ENCODE data around the gene CCDC12. TPM values are rescaled to one million over a fixed set of nuclear protein-coding genes. Genes with fewer than 3 reads are reported as not detected.

Gene CCDC12
- 38.4 and 39.6 TPM in 2 replicates for total RNA-seq

GRCh38 chr3:46976326-46977190, at the start of gene CCDC12:
CCDC12 (minus strand) TSS chr3:46976745; CDS start chr3:46976732, 13 bp downstream.
- DNase-seq (ENCODE audit: extremely low read depth, low read depth, low spot score) = peak; percentile 88

DNA sequence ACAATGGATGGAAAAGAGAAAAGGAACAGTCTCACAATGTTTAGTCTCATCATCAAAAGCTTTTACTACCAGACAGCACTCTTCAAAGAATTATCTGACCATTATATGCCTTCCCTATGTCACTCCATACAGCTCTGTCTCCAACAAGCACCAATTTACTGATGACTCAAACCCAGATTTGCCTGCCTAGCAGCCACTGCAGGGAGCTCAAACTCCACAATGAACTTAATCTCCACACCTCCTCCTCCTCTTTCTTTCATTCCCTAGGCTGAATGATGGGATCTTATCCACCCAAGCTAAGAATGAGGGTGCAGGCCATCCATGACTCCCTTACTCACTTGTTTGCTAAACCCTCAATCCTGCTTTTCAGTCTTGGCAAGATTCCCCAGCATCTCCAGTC, 48.4 kb upstream of the CCDC12 start:
- DNase-seq (ENCODE audit: extremely low read depth, low read depth, low spot score) = no peak

GRCh38 chr3:47022641-47023071, 46.1 kb upstream of the CCDC12 start:
- no peak for DNase-seq (ENCODE audit: extremely low read depth, low read depth, low spot score)

GRCh38 chr3:47020311-47020710, 43.8 kb upstream of the CCDC12 start:
- no peak for DNase-seq (ENCODE audit: extremely low read depth, low read depth, low spot score)

DNA sequence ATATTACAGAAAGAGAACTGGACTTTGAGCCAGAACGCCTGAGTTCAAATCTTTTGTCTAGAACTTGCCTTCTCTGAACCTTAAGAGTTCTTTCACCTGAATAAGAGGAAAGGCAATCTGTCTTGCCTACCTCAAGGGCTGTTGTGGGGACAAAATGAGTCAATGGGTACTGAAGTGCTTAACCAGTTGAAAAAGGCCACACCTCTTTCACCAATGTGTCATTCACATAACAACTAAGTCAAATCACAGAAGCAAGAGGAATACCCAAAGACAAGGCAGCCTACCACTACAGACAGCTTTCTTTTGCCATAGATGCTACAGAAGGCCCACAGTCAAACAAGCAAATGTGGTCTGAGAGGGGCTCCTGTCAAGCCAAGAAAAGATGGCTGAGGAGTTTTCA, 42.7 kb upstream of the CCDC12 start:
- no peak for DNase-seq (ENCODE audit: extremely low read depth, low read depth, low spot score)

- no peak for DNase-seq (ENCODE audit: extremely low read depth, low read depth, low spot score)
Observed at GRCh38 chr3:47018269-47018611, 41.7 kb upstream of the CCDC12 start.

GRCh38 chr3:47017504-47018268, 41.1 kb upstream of the CCDC12 start:
- no peak for DNase-seq (ENCODE audit: extremely low read depth, low read depth, low spot score)

DNA sequence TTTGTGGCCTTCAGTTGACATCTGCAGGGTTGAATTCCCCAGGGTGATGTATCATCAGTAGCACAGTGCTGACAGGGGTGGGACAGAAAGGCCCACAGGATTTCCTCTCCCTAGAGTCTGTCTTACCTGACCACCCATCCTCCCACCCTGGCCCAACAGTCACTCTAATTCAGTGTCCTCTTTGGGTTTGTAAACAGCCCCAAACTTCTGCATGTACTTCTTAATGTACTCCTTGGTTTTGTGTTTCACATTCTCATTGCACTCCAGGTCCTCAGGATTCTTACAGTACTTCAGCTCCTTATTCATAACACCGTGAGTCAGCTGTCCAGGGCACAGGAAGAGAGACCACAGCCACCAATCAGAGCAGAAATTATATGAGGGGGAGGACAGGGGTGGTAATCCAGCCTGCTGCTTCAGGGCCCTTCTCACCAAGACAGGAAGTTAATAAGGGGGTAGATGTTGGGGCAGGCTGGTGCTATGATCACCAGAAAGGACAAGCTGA, 40.4 kb upstream of the CCDC12 start:
- DNase-seq (ENCODE audit: extremely low read depth, low read depth, low spot score) = no peak

DNA sequence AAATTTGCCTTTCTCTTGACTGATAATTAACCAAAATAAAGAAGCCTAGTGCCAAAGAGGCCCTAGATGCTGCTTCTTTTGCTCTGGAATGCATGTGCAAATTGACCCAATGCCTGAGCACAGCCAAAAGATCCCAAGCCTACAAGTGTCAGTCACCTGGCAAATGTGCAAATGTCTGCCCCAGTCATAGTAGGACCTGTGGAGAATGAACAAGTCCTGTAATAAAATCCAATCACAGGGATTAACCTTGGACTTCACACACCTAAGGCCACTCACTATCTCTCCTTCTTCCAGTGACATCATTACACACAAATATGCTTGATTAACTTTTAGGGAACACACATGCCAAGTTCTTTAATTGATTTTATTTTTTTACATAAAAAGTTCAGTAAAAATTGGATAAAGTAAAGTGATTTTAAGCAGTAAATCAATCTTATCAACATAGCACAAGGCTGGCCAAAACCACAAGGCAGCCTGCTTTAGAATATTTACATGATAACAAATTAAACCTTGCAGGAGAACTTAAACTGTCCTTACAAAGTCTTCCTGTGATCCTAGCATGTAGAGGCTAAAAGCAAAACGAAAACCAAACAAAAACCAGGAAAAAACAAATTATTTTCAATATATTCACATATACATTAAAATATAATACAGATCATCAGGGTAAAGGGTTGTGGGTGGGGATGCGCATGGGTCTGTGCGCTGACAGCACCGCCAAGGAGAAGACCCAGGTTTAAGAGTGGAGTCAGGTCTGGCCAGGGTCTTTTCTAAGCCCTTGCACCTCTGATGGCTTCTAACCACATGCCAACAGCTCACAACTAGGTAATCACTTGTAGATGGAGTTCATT, 39.8 kb upstream of the CCDC12 start:
- DNase-seq (ENCODE audit: extremely low read depth, low read depth, low spot score) = no peak

DNA sequence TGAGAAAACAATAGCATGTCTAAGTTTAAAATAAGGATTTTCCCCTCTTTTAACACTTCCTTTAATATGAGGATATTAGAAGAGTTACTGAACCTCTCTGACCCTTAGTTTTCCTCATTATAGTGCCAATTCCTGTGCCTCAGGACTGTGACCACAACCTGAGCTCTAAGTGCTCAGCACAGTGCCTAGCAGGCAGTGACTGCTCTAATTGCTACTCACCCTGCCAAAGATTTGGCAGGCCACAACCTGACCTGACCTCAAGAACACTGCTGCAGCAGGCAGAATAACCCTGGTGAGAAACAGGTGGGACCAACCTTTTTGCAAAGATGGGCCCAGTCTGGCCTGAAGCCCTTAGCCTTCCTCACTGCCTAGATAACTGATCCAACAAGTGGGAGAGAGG, 38.6 kb upstream of the CCDC12 start:
- DNase-seq (ENCODE audit: extremely low read depth, low read depth, low spot score) = no peak

DNA sequence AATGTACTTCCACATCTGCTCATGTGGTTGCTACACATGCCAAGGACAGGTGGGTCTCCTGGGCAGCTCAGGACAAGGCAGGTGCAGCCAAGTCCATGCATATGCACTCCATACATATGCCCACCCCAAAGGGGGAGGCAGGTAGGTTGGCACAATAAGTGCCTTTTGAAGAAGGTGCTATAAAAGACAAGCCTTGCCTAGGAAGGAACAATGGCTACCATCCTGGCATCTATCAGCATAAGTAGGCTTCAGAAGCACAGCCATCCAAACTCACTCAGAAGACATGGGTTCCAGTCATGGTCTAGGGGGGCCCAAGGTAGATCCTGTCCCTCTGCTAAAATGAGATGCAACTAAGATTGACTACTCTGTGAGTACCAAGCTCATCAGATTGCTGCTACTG, 37.5 kb upstream of the CCDC12 start:
- no peak for DNase-seq (ENCODE audit: extremely low read depth, low read depth, low spot score)

DNA sequence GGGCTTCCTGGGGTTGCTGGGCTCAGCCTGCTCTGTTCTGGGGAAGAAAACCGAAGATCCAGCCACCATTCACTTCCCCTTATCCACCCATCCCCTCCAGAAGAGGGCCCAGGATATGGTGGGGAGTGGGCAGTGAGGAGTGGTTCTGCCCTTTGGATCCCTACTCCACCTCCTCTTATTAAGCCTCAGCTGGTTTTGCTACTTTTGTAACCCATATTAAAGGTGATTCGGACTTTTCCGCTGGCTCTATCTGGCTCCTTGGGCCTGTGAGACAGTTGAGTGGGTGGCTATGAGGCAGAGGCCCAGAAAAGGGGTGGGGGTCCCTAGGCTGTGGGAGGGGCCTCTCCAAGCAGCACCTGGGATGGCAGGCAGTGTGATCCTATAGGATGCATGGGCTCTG, 36.7 kb upstream of the CCDC12 start:
- DNase-seq (ENCODE audit: extremely low read depth, low read depth, low spot score) = no peak

GRCh38 chr3:47012342-47013230, 36.0 kb upstream of the CCDC12 start:
- DNase-seq (ENCODE audit: extremely low read depth, low read depth, low spot score) = no peak

GRCh38 chr3:47011371-47011770, 34.8 kb upstream of the CCDC12 start:
- no peak for DNase-seq (ENCODE audit: extremely low read depth, low read depth, low spot score)

GRCh38 chr3:47010910-47011309, 34.4 kb upstream of the CCDC12 start:
- DNase-seq (ENCODE audit: extremely low read depth, low read depth, low spot score) = no peak

GRCh38 chr3:47010111-47010712, 33.7 kb upstream of the CCDC12 start:
- DNase-seq (ENCODE audit: extremely low read depth, low read depth, low spot score) = no peak

- DNase-seq (ENCODE audit: extremely low read depth, low read depth, low spot score) = no peak
Observed at GRCh38 chr3:47009225-47010110, 32.9 kb upstream of the CCDC12 start.

DNA sequence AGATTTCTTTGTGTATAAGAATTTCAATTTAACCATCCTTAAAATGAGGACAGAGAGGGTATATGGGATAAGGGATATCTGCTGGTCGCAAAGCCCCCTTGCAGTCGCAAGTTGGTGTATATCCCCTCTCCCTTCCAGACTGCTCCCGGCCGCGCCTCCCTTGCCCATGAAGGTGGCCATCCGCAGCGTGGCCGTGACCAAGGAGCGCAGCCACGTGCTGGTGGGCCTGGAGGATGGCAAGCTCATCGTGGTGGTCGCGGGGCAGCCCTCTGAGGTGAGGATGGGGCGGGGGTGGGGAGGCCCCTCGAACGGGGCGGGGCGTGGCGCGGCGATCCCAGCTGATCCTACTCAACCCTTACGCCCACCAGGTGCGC, 32.3 kb upstream of the CCDC12 start:
- no peak for DNase-seq (ENCODE audit: extremely low read depth, low read depth, low spot score)

Data from glomerular endothelial cell (primary cell).